ENCODE results near the gene DHRS7. TPM values are rescaled to one million over a fixed set of nuclear protein-coding genes. Genes with fewer than 3 reads are reported as not detected.

The DHRS7 gene
- total RNA-seq, 2 experiments from 2014 or later: 24.5 to 28.6 TPM

GRCh38 chr14:60133487-60133886 is 31.7 kb downstream of the DHRS7 start:
- CTCF ChIA-PET: no interaction called here

GRCh38 chr14:60125918-60126317 is 39.3 kb downstream of the DHRS7 start:
- H3K27me3 ChIP-seq (ENCODE audit: control insufficient read depth in 1 of 2, insufficient read depth in 2 of 2, low read length in 2 of 2): no peaks in the 10 kb centered on the region
- Mint-ChIP-seq H3K9me3 (no peaks in the 10 kb centered on the region), H3K27ac (no peak overlapping the region), H3K4me3 (no peak overlapping the region), H3K27me3 (no peaks in the 10 kb centered on the region), H3K36me3 (ENCODE audit: low read depth) (peaks cover 80% of the 10 kb centered on the region), H3K4me1 (ENCODE audit: low read depth) (no peaks in the 10 kb centered on the region)
- TF ChIP-seq CTCF (IDR thresholded peaks at IDR 0.05): no peak
- H3K4me3 ChIP-seq (ENCODE audit: low read length): no peak overlapping the region
- peaks cover 60% of the 10 kb centered on the region for H3K36me3 ChIP-seq (ENCODE audit: insufficient read depth, low read length)
- no peaks in the 10 kb centered on the region for H3K4me1 ChIP-seq (ENCODE audit: insufficient read depth, low read length)
- ChIA-PET POLR2A (interaction anchor here (0.8 kb wide), 1 partner anchor 39 kb away, joined by 3 read pairs; the partner anchor contains the start of gene DHRS7), CTCF (interaction anchor here (1.0 kb wide), 1 partner anchor 9 kb away, joined by 4 read pairs; no protein-coding TSS in a partner anchor)
- ATAC-seq (ENCODE audit: poor library complexity) (no peak), DNase-seq (no peak)
- no peaks in the 10 kb centered on the region for H3K9me3 ChIP-seq (ENCODE audit: control insufficient read depth in 1 of 2, insufficient read depth in 1 of 2, low read length in 2 of 2)
- intact Hi-C loops (cut with DNase I, micrococcal nuclease): no loop called here
- H3K27ac ChIP-seq (ENCODE audit: low read depth in 1 of 2, low read length in 2 of 2): no peak overlapping the region

More at GRCh38 chr14:60133487-60133886, 31.7 kb downstream of the DHRS7 start:
- intact Hi-C loops (cut with DNase I, micrococcal nuclease): no loop called here
- peaks cover 33% of the 10 kb centered on the region for H3K36me3 Mint-ChIP-seq (ENCODE audit: low read depth)
- Histone ChIP-seq H3K4me1 (ENCODE audit: insufficient read depth, low read length) (no peaks in the 10 kb centered on the region), H3K27ac (ENCODE audit: low read depth in 1 of 2, low read length in 2 of 2) (no peak overlapping the region), H3K27me3 (ENCODE audit: control insufficient read depth in 1 of 2, insufficient read depth in 2 of 2, low read length in 2 of 2) (no peaks in the 10 kb centered on the region), H3K36me3 (ENCODE audit: insufficient read depth, low read length) (no peaks in the 10 kb centered on the region), H3K9me3 (ENCODE audit: control insufficient read depth in 1 of 2, insufficient read depth in 1 of 2, low read length in 2 of 2) (no peaks in the 10 kb centered on the region), H3K4me3 (ENCODE audit: low read length) (no peak overlapping the region)
- H3K9me3 Mint-ChIP-seq: no peaks in the 10 kb centered on the region
- DNase-seq (no peak), ATAC-seq (ENCODE audit: poor library complexity) (no peak)
- POLR2A ChIA-PET: no interaction called here
- H3K27me3 Mint-ChIP-seq: no peaks in the 10 kb centered on the region
- no peak overlapping the region for H3K4me3 Mint-ChIP-seq
- no peak overlapping the region for H3K27ac Mint-ChIP-seq
- no peaks in the 10 kb centered on the region for H3K4me1 Mint-ChIP-seq (ENCODE audit: low read depth)
- no peak for TF ChIP-seq CTCF (IDR thresholded peaks at IDR 0.05)

GRCh38 chr14:60116181-60116580 is 49.0 kb downstream of the DHRS7 start:
- Histone ChIP-seq H3K9me3 (ENCODE audit: control insufficient read depth in 1 of 2, insufficient read depth in 1 of 2, low read length in 2 of 2) (no peaks in the 10 kb centered on the region), H3K4me3 (ENCODE audit: low read length) (no peak overlapping the region), H3K4me1 (ENCODE audit: insufficient read depth, low read length) (no peaks in the 10 kb centered on the region), H3K27ac (ENCODE audit: low read depth in 1 of 2, low read length in 2 of 2) (no peak overlapping the region), H3K36me3 (ENCODE audit: insufficient read depth, low read length) (peaks cover 42% of the 10 kb centered on the region), H3K27me3 (ENCODE audit: control insufficient read depth in 1 of 2, insufficient read depth in 2 of 2, low read length in 2 of 2) (no peaks in the 10 kb centered on the region)
- no peak for TF ChIP-seq CTCF (IDR thresholded peaks at IDR 0.05)
- no peak for DNase-seq
- Mint-ChIP-seq H3K9me3 (no peaks in the 10 kb centered on the region), H3K27me3 (no peaks in the 10 kb centered on the region), H3K4me1 (ENCODE audit: low read depth) (no peaks in the 10 kb centered on the region), H3K36me3 (ENCODE audit: low read depth) (peaks cover 71% of the 10 kb centered on the region), H3K27ac (no peak overlapping the region), H3K4me3 (no peak overlapping the region)
- ChIA-PET POLR2A (interaction anchor here (1.0 kb wide), 1 partner anchor 12 kb away, joined by 3 read pairs; no protein-coding TSS in a partner anchor), CTCF (interaction anchor here (1.2 to 1.5 kb wide), 2 partner anchors 10 to 68 kb away, joined by 3 to 4 read pairs; no protein-coding TSS in a partner anchor)
- ATAC-seq (ENCODE audit: poor library complexity): no peak
- intact Hi-C loops (cut with DNase I, micrococcal nuclease): no loop called here

Measured in CD4-positive, alpha-beta T cell (primary cell).